ENCODE data around the gene PIGT.

PIGT gene

GRCh38 chr20:45432294-45432693 lies 16.4 kb downstream of the PIGT start:
- no peak for DNase-seq

GRCh38 chr20:45433316-45433715 lies 17.4 kb downstream of the PIGT start:
- DNase-seq, result no peak

DNA sequence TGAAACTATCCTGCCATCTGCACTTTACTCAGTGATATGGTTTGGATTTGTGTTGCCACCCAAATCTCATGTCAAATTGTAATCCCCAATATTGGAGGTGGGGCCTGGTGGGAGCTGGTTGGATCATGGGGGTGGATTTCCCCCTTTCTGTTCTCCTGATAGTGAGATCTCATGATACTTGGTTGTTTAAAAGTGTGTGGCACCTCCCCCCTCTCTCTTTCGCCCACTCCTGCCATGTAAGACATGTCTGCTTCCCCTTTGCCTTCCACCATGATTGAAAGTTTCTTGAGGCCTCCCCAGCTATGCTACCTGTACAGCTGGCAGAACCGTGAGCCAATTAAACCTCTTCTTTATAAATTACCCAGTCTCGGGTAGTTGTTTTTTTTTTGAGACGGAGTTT lies 18.0 kb downstream of the PIGT start:
- no peak for DNase-seq

DNA sequence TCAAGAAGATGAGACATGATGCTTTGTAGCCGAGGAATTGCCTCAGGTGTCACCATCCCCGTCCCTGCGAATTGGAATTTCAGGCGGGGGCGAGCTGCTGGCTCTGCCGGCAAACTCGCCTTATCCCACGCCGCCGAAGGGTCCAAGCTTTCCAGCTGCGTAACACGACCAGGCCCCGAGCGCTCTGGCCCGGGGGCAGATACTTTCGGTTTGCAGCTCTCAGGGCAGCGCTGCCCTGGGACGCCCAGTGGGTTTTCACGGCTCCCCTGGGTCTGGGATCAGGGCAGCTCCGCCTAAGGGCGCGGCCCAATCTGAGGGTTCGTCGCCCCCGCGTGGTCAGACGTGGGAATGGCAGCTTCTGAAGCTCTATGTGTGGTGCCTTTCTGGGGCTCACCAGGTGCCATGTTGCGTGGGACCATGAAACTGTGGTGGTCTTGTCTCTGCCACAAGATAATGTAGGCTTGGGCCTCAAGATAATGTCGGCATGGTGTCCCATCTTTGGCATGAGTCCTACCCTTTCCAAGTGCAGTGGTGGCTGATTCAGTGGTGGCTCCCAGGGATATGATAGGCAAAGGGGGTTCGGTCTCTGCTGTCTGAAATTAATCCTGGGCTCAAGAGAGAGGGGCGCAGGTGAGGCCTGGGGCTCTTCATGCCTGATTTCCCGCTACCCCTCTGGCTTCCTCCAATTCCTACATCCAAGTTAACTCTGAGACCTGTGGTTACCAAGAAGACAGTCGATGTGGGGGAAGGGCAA lies 21.0 kb downstream of the PIGT start:
- peak; percentile 87 for DNase-seq

GRCh38 chr20:45440424-45440823 lies 24.5 kb downstream of the PIGT start:
- no peak for DNase-seq

DNA sequence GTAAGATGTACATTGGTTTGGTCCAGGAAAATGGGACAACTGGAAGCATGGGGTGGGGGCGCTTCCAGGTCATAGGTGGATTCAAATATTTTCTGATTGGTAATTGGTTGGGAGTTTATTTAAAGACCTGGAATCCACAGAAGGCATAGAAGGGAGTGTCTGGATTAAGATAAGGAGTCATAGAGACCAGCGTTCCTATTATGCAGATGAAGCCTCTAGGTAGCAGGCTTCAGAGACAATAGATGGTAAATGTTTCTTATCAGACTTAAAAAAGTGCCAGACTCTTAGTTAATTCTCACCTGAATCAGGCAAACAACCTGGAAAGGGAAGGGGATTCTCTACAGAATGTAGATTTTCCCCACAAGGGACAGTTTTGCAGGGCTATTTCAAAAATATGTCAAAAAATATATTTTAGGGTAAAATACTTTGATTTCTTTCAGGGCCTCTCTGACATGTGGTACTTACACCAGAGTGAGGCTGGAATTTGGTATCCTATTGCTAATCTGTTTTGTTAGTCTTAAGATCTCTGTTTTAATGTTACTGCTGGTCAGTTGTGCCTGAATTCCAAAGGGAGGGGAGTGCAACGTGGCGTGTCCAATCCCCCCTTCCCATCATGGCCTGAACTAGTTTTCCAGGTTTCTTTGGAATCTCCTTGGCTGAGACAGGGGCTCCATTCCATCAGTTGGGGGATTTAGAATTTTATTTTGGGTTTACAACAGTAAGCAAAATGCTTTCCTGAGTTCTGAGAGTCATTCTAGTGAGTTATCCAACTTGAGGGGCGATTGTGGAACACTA lies 25.1 kb downstream of the PIGT start:
- DNase-seq, result no peak

DNA sequence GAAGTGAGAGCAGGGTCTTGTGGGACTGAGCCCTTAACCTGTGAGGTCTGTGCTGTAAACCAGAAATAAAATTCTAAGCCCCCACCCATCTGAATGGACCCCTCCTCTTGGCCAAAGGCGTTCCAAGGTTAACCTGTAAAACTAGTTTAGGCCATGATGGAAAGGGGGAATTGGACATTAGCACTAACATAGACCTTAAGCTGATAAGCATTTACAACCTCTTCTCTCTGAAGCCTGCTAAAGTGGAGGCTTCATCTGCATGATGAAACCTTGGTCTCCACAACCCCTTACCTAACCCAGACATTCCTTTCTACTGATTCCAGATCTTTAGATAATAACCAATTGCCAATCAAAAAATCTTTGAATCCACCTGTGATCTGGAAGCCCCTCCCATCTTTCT lies 25.8 kb downstream of the PIGT start:
- no peak for DNase-seq

DNA sequence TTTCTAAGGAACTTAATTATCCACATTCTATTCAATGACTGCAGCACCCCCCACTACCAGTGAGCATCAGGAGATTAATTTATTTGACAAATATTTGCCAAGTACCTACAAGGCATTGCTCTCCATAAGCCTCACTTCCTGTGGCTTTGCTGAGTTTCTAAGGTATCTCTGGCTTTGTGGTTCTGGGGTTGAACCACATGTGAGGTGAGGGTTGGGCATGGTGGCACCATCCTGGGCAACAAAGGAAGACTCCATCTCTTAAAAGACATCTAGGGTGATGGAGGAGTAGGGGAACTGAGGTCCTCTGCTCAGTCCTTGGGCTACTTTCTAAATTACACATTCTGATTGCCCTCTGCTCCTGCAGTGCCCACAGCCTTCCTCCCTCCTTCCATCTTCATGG lies 28.1 kb downstream of the PIGT start:
- peak; percentile 7 for DNase-seq

DNA sequence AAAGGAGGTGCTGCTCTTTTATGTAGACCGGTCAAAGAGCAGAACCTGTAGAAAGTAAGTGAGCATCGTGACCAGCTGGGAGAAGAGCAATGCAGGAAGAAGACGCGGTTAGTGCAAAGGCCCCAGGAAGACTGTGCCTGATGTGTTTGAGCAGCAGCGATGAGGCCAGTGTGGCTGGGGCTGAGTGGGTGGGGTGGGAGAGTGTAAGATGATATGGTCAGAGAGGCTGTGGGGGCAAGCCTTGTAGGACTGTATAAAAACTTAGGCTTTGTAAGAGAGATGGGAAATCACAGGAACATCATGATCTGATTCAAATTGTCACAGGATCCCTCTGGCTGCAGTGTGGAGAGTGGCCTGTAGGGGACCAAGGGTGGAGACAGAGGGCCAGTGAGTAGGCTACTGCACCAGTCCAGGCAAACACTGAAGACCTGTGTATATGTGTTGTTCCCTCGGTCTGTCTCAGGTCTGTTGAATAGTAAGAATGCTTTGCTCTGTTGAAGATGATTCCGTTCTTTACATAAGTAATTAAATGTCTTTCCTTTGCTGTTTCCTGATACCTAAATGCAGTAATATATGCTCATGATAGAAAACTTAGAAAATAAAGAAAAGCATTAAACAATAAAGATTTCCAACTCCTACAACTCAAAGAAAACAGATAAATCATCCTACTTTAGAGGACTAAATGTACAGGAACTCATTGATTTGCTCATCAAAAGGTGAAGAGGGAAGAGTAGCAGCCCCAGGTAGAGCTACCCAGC lies 30.0 kb downstream of the PIGT start:
- peak; percentile 42 for DNase-seq

DNA sequence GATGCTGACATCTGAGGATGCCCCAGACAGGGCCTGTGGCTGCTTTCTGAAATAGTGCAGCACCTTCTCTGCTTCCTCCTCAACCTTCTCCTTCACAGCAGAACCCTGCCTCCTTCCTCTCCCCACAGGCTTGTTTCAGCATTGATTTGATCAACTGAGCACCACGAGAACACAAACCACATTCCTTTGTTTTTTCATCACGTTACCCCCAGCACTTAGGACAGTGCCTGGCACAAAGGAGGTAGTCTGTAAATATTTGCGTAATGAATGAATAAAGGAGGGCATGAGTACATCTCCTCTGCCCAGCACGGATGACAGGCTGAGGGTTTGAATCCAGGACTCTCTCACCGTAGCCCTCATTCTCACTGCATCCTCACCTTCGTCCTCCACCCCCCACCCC lies 32.3 kb downstream of the PIGT start:
- no peak for DNase-seq

DNA sequence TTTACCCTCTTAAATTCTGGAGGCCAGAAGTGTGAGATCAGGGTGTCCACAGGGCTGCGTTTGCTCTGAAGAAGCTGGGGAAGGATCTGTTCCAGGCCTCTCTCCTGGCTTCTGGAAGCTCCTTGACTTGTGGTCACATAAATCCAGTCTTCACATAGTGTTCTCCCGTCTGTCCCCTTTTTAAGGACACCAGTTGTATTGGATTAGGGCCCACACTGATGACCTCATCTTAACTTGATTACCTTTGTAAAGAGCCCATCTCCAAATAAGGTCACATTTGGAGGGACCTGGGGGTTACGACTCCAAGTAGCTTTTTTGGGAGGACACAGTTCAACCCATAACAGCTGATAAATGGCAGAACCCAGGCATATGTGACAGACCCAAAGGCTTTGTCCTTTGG lies 33.6 kb downstream of the PIGT start:
- DNase-seq, result no peak

- no peak for DNase-seq
Observed at GRCh38 chr20:45450097-45450818, 34.3 kb downstream of the PIGT start.

- DNase-seq, result no peak
Observed at GRCh38 chr20:45452238-45452637, 36.3 kb downstream of the PIGT start.

GRCh38 chr20:45452772-45453691 lies 37.1 kb downstream of the PIGT start:
- no peak for DNase-seq

GRCh38 chr20:45456632-45457031 lies 40.7 kb downstream of the PIGT start:
- peak; percentile 18 for DNase-seq

- no peak for DNase-seq
Observed at GRCh38 chr20:45459606-45460005, 43.7 kb downstream of the PIGT start.

DNA sequence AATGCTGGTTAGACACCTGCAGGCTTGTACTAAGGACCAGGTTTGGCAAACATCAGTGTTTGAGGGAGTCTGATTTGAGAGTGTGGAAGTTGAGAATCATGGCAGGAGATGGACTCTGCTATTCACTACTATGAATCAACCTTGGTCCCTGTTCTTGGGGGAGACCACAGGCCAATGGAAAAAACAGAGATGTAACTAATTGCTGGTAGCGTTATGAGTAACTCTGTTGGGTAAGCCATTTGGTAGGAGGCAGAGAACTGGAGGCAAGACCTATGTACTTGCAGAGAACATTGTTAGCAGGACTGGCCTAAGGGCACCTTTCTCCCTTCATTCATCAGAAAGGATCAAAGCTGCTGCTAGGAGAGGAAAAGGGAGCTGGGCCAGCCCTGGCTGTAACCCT lies 45.3 kb downstream of the PIGT start:
- no peak for DNase-seq

DNA sequence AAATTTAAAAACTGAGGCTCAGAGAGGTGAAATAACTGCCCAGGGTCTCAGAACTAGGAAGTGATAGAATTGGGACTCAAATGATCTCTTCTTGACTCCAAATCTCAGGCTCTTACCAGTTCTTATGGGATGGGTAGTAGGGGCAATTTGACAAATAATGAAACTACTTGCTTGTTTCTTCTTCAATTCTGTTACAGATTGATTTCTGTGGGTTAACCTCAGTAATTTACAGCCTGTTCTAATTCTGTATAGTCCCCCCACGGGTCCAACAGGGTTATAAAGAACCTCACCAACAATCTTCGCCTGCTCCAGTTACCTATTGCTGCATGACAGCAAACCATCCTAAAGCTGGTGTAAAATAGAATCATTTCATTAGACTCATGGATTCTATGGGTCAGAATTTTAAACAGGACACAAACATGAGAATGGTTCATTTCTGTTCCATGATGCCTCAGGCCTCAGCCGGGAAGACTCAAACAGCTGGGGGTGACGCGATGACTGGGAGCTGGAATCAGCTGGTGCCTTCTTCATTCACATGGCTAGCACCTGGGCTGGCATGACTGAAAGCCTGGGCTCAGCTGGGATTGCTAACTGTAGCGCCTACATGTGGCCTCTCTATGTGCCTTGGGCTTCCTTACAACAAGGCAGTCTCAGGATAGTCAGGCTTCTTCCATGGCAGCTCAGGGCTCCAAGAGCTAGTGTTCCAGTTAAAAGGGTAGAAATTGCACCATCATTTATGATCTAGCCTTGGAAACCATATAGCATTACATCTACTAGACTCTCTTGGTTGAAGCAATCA lies 47.0 kb downstream of the PIGT start:
- DNase-seq, result no peak

DNA sequence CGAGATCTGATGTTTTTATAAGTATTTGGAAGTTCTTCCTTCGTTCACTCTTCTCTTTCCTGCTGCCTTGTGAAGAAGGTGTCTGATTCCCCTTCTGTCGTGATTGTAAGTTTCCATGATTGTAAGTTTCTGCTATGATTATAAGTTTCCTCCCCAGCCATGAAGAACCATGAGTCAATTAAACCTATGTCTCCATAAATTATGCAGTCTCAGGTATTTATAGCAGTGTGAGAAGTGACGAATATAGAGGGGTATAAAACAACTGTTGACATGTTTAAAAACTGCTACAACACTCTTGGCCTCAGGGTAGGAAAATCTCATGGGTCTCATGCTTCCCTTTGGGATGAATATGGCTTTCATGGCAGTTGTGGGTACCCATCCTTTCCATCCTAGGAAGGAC lies 47.8 kb downstream of the PIGT start:
- DNase-seq, result no peak

DNA sequence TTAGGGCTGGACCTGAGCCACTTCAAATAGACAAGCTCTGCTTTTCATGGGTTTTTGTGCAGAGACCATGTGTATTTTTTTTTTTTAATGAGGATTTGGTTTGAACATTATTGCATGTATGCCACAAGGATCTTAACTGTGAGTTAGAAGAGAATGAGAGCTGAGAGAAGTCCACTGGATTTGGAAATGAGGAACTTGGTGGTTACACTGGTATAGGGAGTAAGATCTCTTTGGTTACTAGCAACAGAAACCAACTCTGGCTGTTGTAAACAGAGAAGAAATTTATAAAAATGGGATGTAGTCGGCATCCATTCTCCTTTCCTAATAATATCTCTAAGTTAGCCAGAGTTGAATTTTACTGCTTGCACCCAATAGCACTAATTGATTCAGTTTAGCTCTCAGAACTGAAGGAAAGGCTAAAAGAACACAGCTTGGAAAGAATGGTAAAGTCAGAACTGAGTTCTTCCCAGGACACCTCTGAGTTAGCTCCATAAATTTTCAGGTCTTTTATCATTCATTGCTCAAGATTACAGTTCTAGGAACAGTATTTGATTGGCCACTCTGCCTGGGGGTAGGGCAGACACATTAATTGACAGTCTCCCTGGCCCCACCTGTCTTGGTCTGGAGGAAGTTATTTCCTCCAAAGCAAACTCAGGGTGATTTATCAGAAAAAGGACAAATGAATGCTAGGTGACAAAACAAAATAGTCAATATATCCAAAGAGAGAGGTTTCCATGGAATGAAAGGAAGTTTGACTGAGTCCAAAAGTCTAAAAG lies 49.7 kb downstream of the PIGT start:
- DNase-seq, result no peak

Data from activated naive CD4-positive, alpha-beta T cell treated with Interleukin-2 at 50 U/mL for 16 hours (primary cell).